Right atrium auricular region (tissue), 2 donors: Measurements from ENCODE around the gene KCNH2. TPM values are rescaled to one million over a fixed set of nuclear protein-coding genes. Genes with fewer than 3 reads are reported as not detected.
"Not testable (repeated sequence)": the region's sequence is repeated elsewhere in the genome, so short reads cannot be mapped to it uniquely, and the experiment has no call there.

Experiments
- DNase-seq: peaks from one replicate; pipeline ENCODE4 v3.0.0-alpha.2; 2019; ENCODE audit warnings: low spot score
- H3K27ac ChIP-seq, 2 donors: fragments of 200-600 bp; sonication (generic); 1 replicate in 1 of 2; 2 replicates in 1 of 2; pipeline ENCODE4 v1.5.1; 2016 to 2019
- H3K27me3 ChIP-seq, 2 donors: fragments of 200-600 bp; sonication (generic); one replicate each; pipeline versions ENCODE4 v1.5.1 to v1.6.0; 2017 to 2019
- H3K36me3 ChIP-seq: fragments of 200-600 bp; sonication (generic); one replicate; pipeline ENCODE4 v1.5.1; 2016
- H3K4me1 ChIP-seq, 2 donors: fragments of 200-600 bp; sonication (generic); one replicate each; pipeline versions ENCODE4 v1.5.1 to v1.6.0; 2017 to 2019
- H3K4me3 ChIP-seq, 2 donors: fragments of 200-600 bp; sonication (generic); 1 replicate in 1 of 2; 2 replicates in 1 of 2; pipeline ENCODE4 v1.5.1; 2017 to 2019; ENCODE audit warnings: mild to moderate bottlenecking in 1 of 2, moderate library complexity in 1 of 2
- H3K9me3 ChIP-seq, 2 donors: fragments of 200-600 bp; sonication (generic); one replicate each; pipeline ENCODE4 v1.5.1; 2019
- total RNA-seq, 2 donors: library from RNA; depleted of rRNA; stranded (reverse); fragments of >200 nt; gene quantifications; one replicate each; pipeline ENCODE4 v1.1.0, GENCODE V29; 2016
- TF ChIP-seq, protein P1 (sequence below), 2 donors: fragments of 200-600 bp; sonication (generic); IDR thresholded peaks; one replicate each; pipeline ENCODE4 v1.5.1; 2019; ENCODE audit warnings: antibody characterized with exemption in 2 of 2

Gene KCNH2
- total RNA-seq, 2 donors from 2014 or later, result 119 to 128 TPM

DNA sequence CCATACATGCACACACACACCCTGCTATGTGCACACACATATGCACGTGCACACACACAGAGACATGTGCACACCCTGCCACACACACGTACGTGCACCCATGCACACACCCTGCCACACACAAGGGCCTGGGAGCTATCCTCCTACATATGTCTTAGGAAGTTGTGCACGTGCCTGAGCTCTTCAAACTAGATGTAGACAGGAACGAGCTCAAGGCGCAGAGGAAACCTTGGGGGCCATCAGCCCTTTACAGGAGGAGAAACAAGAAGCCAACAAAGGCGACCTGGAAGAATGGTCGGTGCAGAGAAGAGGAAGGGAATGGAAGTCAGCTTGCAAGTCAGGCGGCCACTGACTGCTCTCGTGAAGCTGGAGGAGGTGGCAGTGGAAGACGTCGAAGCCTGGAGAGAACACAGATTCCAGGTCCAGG lies 67.1 kb downstream of the KCNH2 start:
- no peaks in the 10 kb centered on the region for H3K4me1 ChIP-seq
- H3K36me3 ChIP-seq, result no peaks in the 10 kb centered on the region
- no peak for DNase-seq
- no peaks in the 10 kb centered on the region for H3K27me3 ChIP-seq
- H3K27ac ChIP-seq, result no peak overlapping the region
- TF ChIP-seq, protein P1, sequence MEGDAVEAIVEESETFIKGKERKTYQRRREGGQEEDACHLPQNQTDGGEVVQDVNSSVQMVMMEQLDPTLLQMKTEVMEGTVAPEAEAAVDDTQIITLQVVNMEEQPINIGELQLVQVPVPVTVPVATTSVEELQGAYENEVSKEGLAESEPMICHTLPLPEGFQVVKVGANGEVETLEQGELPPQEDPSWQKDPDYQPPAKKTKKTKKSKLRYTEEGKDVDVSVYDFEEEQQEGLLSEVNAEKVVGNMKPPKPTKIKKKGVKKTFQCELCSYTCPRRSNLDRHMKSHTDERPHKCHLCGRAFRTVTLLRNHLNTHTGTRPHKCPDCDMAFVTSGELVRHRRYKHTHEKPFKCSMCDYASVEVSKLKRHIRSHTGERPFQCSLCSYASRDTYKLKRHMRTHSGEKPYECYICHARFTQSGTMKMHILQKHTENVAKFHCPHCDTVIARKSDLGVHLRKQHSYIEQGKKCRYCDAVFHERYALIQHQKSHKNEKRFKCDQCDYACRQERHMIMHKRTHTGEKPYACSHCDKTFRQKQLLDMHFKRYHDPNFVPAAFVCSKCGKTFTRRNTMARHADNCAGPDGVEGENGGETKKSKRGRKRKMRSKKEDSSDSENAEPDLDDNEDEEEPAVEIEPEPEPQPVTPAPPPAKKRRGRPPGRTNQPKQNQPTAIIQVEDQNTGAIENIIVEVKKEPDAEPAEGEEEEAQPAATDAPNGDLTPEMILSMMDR (IDR thresholded peaks at IDR 0.05), result no peak
- H3K4me3 ChIP-seq, result no peak overlapping the region
- no peaks in the 10 kb centered on the region for H3K9me3 ChIP-seq

- not testable (repeated sequence) for H3K4me1 ChIP-seq, H3K27ac ChIP-seq, H3K27me3 ChIP-seq, H3K4me3 ChIP-seq, DNase-seq, H3K9me3 ChIP-seq, H3K36me3 ChIP-seq
These were observed 67.7 kb downstream of the KCNH2 start for GRCh38 chr7:150910305-150910995.

DNA sequence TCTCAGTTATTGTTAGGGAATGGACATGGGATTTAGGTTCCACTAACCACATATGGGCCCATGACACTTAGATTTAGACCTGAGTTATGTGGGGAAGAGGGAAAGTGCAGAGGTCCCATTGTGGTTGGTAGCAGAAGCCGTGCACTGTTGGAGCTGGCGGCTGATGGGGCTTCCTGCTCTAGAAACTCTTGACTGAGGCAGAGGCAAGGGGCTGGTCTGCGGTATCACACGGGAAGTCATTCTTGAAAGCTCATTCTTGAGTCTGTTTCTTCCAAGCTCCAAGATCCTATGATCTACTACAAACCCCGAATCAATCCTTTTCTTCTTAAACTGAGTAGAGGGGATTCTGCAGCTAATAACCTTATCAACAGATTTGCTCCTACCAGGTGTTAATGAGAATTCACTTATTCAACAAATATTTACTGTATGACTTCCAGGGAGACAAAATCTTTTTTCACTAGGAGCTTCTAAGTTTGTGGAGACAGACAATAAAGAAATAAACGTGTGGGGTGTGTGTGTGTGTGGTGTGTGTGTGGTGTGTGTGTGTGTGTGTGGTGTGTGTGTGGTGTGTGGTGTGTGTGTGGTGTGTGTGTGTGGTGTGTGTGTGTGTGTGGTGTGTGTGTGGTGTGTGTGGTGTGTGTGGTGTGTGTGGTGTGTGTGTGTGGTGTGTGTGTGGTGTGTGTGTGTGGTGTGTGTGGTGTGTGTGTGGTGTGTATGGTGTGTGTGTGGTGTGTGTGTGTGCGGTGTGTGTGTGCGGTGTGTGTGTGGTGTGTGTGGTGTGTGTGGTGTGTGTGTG lies 68.7 kb downstream of the KCNH2 start:
- H3K27me3 ChIP-seq, result no peaks in the 10 kb centered on the region
- H3K4me1 ChIP-seq, result peaks cover 0 to under 1% of the 10 kb centered on the region in 2 donors
- H3K4me3 ChIP-seq, result no peak overlapping the region
- H3K36me3 ChIP-seq, result no peaks in the 10 kb centered on the region
- H3K9me3 ChIP-seq, result no peaks in the 10 kb centered on the region
- H3K27ac ChIP-seq, result no peak overlapping the region
- DNase-seq, result no peak
- TF ChIP-seq, protein P1 (IDR thresholded peaks at IDR 0.05), result no peak

DNA sequence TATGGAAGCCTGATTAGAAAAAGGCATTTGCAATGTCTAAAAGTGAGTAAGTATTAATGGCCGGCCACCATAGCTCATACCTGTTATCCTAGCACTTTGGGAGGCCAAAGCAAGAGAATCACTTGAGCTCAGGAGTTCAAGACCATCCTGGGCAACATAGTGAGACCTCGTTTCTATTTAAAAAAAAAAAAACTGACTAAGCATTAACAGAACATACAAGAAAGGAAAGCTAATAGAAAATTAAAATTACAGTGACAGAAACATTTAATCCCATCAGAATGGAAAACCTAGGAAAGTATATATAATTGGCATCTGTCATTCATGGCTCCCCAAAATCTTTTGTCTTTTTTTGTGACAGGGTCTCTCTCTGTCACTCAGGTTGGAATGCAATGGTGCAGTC lies 69.9 kb downstream of the KCNH2 start:
- TF ChIP-seq, protein P1 (IDR thresholded peaks at IDR 0.05), result no peak
- no peak for DNase-seq
- H3K36me3 ChIP-seq, result no peaks in the 10 kb centered on the region

GRCh38 chr7:150904011-150904909 lies 73.9 kb downstream of the KCNH2 start:
- TF ChIP-seq, protein P1 (IDR thresholded peaks at IDR 0.05), result no peak
- H3K4me3 ChIP-seq, result no peak overlapping the region
- DNase-seq, result no peak
- peak overlapping the region; percentile 29 to 47 for H3K27ac ChIP-seq
- H3K27me3 ChIP-seq, result no peaks in the 10 kb centered on the region
- no peaks in the 10 kb centered on the region for H3K9me3 ChIP-seq
- H3K4me1 ChIP-seq, result peaks cover 0 to 33% of the 10 kb centered on the region in 2 donors
- no peaks in the 10 kb centered on the region for H3K36me3 ChIP-seq

More for the DNA sequence above, 69.9 kb downstream of the KCNH2 start:
- H3K9me3 ChIP-seq, result no peaks in the 10 kb centered on the region
- no peak overlapping the region for H3K4me3 ChIP-seq
- no peak overlapping the region for H3K27ac ChIP-seq
- H3K4me1 ChIP-seq, result peaks cover 0 to 11% of the 10 kb centered on the region in 2 donors
- no peaks in the 10 kb centered on the region for H3K27me3 ChIP-seq
